Astrocyte (in vitro differentiated cells and primary cell): ENCODE data around the gene TRIM4.

Experiments
- EZH2 ChIP-seq: IDR thresholded peaks from 2 replicates; pipeline ENCODE4 v1.6.1; 2012; ENCODE audit warnings: mild to moderate bottlenecking, low read length, inconsistent platforms; ENCODE audit not compliant: insufficient read depth
- TF ChIP-seq, protein P1 (sequence below): IDR thresholded peaks from 2 replicates; pipeline ENCODE4 v1.5.1; 2011; ENCODE audit warnings: low read depth, mild to moderate bottlenecking, inconsistent platforms, low read length, moderate library complexity; ENCODE audit not compliant: insufficient read depth

- TF ChIP-seq, protein P1, sequence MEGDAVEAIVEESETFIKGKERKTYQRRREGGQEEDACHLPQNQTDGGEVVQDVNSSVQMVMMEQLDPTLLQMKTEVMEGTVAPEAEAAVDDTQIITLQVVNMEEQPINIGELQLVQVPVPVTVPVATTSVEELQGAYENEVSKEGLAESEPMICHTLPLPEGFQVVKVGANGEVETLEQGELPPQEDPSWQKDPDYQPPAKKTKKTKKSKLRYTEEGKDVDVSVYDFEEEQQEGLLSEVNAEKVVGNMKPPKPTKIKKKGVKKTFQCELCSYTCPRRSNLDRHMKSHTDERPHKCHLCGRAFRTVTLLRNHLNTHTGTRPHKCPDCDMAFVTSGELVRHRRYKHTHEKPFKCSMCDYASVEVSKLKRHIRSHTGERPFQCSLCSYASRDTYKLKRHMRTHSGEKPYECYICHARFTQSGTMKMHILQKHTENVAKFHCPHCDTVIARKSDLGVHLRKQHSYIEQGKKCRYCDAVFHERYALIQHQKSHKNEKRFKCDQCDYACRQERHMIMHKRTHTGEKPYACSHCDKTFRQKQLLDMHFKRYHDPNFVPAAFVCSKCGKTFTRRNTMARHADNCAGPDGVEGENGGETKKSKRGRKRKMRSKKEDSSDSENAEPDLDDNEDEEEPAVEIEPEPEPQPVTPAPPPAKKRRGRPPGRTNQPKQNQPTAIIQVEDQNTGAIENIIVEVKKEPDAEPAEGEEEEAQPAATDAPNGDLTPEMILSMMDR, result no peak
- TF ChIP-seq EZH2, result no peak
These were observed 10.4 kb upstream of the TRIM4 start for GRCh38 chr7:99929730-99930053.
